WTC11 (cell line): ENCODE results near the gene TMEM117. TPM values are rescaled to one million over a fixed set of nuclear protein-coding genes. Genes with fewer than 3 reads are reported as not detected.
A peak's percentile ranks its signal among the peaks of the same experiment; 100 is the strongest.

Source experiments
- ATAC-seq: fragments of 200-7000 bp; cut with Tn5 transposase; 2 replicates; pipeline ENCODE4 v1.10.0; 2021; ENCODE audit warnings: mild to moderate bottlenecking, moderate library complexity
- CTCF ChIA-PET: fragments of 300-600 bp; sonication (Branson Sonifier 250); formaldehyde crosslinking; loops from one replicate; lab custom pipeline; 2021; ENCODE audit warnings: antibody characterized with exemption; lab: Charles Lee
- POLR2A ChIA-PET: fragments of 350-600 bp; sonication (Branson Sonifier 250); formaldehyde crosslinking; loops from one replicate; lab custom pipeline; 2021; ENCODE audit warnings: antibody characterized with exemption; lab: Charles Lee
- DNase-seq: peaks from one replicate; pipeline ENCODE4 v3.0.0; 2021; ENCODE audit warnings: low spot score
- H3K27ac Mint-ChIP-seq: 2 replicates; pipeline ENCODE4 v1.8.0; 2021; ENCODE audit warnings: mixed read lengths
- H3K27me3 Mint-ChIP-seq: 2 replicates; pipeline ENCODE4 v1.8.0; 2021; ENCODE audit warnings: low read depth, mild to moderate bottlenecking, moderate library complexity, mixed read lengths
- H3K36me3 Mint-ChIP-seq: 2 replicates; pipeline ENCODE4 v1.8.0; 2021; ENCODE audit warnings: mixed read lengths
- H3K4me1 Mint-ChIP-seq: 2 replicates; pipeline ENCODE4 v1.8.0; 2022; ENCODE audit warnings: mixed read lengths
- H3K4me3 Mint-ChIP-seq: 2 replicates; pipeline ENCODE4 v1.8.0; 2021; ENCODE audit warnings: mild to moderate bottlenecking, moderate library complexity, mixed read lengths
- H3K9me3 Mint-ChIP-seq: 2 replicates; pipeline ENCODE4 v1.8.0; 2021; ENCODE audit warnings: mixed read lengths
- CDX4 ChIP-seq: fragments of 250-450 bp; sonication (Bioruptor Pico); IDR thresholded peaks from 2 replicates; pipeline ENCODE4 v1.9.0; 2021; ENCODE audit warnings: moderate library complexity, mild to moderate bottlenecking, inconsistent platforms, borderline replicate concordance
- CREB1 ChIP-seq: sonication (generic); formaldehyde crosslinking; IDR thresholded peaks from 2 replicates; pipeline ENCODE4 v1.8.0; 2023; ENCODE audit warnings: mild to moderate bottlenecking, missing genetic modification reagents
- GRHL2 ChIP-seq: fragments of 250-450 bp; sonication (Bioruptor Pico); IDR thresholded peaks from 2 replicates; pipeline ENCODE4 v1.8.0; 2022; ENCODE audit warnings: mild to moderate bottlenecking, moderate library complexity; ENCODE audit not compliant: insufficient replicate concordance, severe bottlenecking
- HMGA2 ChIP-seq: fragments of 250-450 bp; sonication (Bioruptor Pico); IDR thresholded peaks from 2 replicates; pipeline ENCODE4 v1.4.0; 2021; ENCODE audit warnings: mild to moderate bottlenecking, moderate library complexity
- MAX ChIP-seq: sonication (generic); formaldehyde crosslinking; IDR thresholded peaks from 2 replicates; pipeline ENCODE4 v1.8.0; 2022; ENCODE audit warnings: mild to moderate bottlenecking, missing genetic modification reagents
- MXD4 ChIP-seq: fragments of 250-450 bp; sonication (Bioruptor Pico); IDR thresholded peaks from 2 replicates; pipeline ENCODE4 v1.8.0; 2021; ENCODE audit warnings: mild to moderate bottlenecking, moderate library complexity, borderline replicate concordance
- NFATC4 ChIP-seq: fragments of 250-450 bp; sonication (Bioruptor Pico); IDR thresholded peaks from 2 replicates; pipeline ENCODE4 v1.9.0; 2021; ENCODE audit warnings: mild to moderate bottlenecking
- NR2C2 ChIP-seq: sonication (generic); formaldehyde crosslinking; IDR thresholded peaks from 2 replicates; pipeline ENCODE4 v1.8.0; 2022; ENCODE audit warnings: mild to moderate bottlenecking, missing genetic modification reagents
- PRDM15 ChIP-seq: sonication (generic); formaldehyde crosslinking; IDR thresholded peaks from 2 replicates; pipeline ENCODE4 v1.8.0; 2022; ENCODE audit warnings: missing genetic modification reagents
- PREB ChIP-seq: sonication (generic); formaldehyde crosslinking; IDR thresholded peaks from 2 replicates; pipeline ENCODE4 v1.8.1; 2022; ENCODE audit warnings: mild to moderate bottlenecking, missing genetic modification reagents, moderate library complexity, borderline replicate concordance
- PRRX2 ChIP-seq: fragments of 250-450 bp; sonication (Bioruptor Pico); IDR thresholded peaks from 2 replicates; pipeline ENCODE4 v1.8.0; 2021; ENCODE audit warnings: mild to moderate bottlenecking
- RELA ChIP-seq: sonication (generic); formaldehyde crosslinking; IDR thresholded peaks from 2 replicates; pipeline ENCODE4 v1.8.1; 2022; ENCODE audit warnings: missing genetic modification reagents, mild to moderate bottlenecking, borderline replicate concordance
- RORB ChIP-seq: fragments of 250-450 bp; sonication (Bioruptor Pico); IDR thresholded peaks from 2 replicates; pipeline ENCODE4 v1.9.0; 2021; ENCODE audit warnings: mild to moderate bottlenecking
- SMAD4 ChIP-seq: sonication (generic); formaldehyde crosslinking; IDR thresholded peaks from 2 replicates; pipeline ENCODE4 v1.8.0; 2022; ENCODE audit warnings: mild to moderate bottlenecking, missing genetic modification reagents
- TEAD1 ChIP-seq: sonication (generic); formaldehyde crosslinking; IDR thresholded peaks from 2 replicates; pipeline ENCODE4 v1.8.0; 2022; ENCODE audit warnings: mild to moderate bottlenecking, missing genetic modification reagents
- TEAD4 ChIP-seq: sonication (generic); formaldehyde crosslinking; IDR thresholded peaks from 2 replicates; pipeline ENCODE4 v1.8.0; 2022; ENCODE audit warnings: mild to moderate bottlenecking, missing genetic modification reagents
- USF1 ChIP-seq: sonication (generic); formaldehyde crosslinking; IDR thresholded peaks from 2 replicates; pipeline ENCODE4 v1.8.0; 2022; ENCODE audit warnings: mild to moderate bottlenecking, missing genetic modification reagents
- USF2 ChIP-seq: sonication (generic); formaldehyde crosslinking; IDR thresholded peaks from 2 replicates; pipeline ENCODE4 v1.8.1; 2023; ENCODE audit warnings: mild to moderate bottlenecking, missing genetic modification reagents, moderate library complexity
- ZMAT4 ChIP-seq: fragments of 250-450 bp; sonication (Bioruptor Pico); IDR thresholded peaks from 2 replicates; pipeline ENCODE4 v1.9.0; 2021; ENCODE audit warnings: mild to moderate bottlenecking
- ZNF263 ChIP-seq: sonication (generic); formaldehyde crosslinking; IDR thresholded peaks from 2 replicates; pipeline ENCODE4 v1.8.1; 2022; ENCODE audit warnings: low read depth, mild to moderate bottlenecking, moderate library complexity, missing genetic modification reagents
- ZNF671 ChIP-seq: fragments of 250-450 bp; sonication (Bioruptor Pico); IDR thresholded peaks from 2 replicates; pipeline ENCODE4 v1.8.0; 2021; ENCODE audit warnings: mild to moderate bottlenecking
- ZSCAN18 ChIP-seq: fragments of 250-450 bp; sonication (Bioruptor Pico); IDR thresholded peaks from 2 replicates; pipeline ENCODE4 v2.1.2; 2022; ENCODE audit warnings: mild to moderate bottlenecking, moderate library complexity
- total RNA-seq: library from RNA; stranded (reverse); gene quantifications from 3 replicates; pipeline ENCODE4 v1.2.3, GENCODE V29; 2021

Gene TMEM117
- total RNA-seq, 1 experiment from 2014 or later = 1.5 TPM

GRCh38 chr12:43836475-43836989, 651 bp downstream of the TMEM117 start:
- Mint-ChIP-seq H3K4me1 (peaks cover 7% of the 10 kb centered on the region), H3K9me3 (no peaks in the 10 kb centered on the region), H3K27me3 (peaks cover 42% of the 10 kb centered on the region), H3K27ac (no peak overlapping the region), H3K4me3 (peak overlapping the region; percentile 60), H3K36me3 (no peaks in the 10 kb centered on the region)
- POLR2A ChIA-PET = interaction anchor here (0.6 kb wide), 1 partner anchor 31 kb away, joined by 3 read pairs; no protein-coding TSS in a partner anchor
- no peak for ATAC-seq
- TF ChIP-seq SMAD4 (CRISPR knock-in tag) (no peak), TEAD1 (no peak), CREB1 (CRISPR knock-in tag) (no peak), MXD4 (CRISPR knock-in tag) (no peak), ZSCAN18 (CRISPR knock-in tag) (no peak)
- DNase-seq = no peak
- CTCF ChIA-PET = no interaction called here

GRCh38 chr12:43840338-43840737, 4.5 kb downstream of the TMEM117 start:
- H3K27me3 Mint-ChIP-seq = peaks cover 26% of the 10 kb centered on the region
- no peaks in the 10 kb centered on the region for H3K9me3 Mint-ChIP-seq
- H3K4me3 Mint-ChIP-seq = no peak overlapping the region
- ChIA-PET CTCF (interaction anchor here (1.2 kb wide), 1 partner anchor 74 kb away, joined by 3 read pairs; no protein-coding TSS in a partner anchor), POLR2A (interaction anchor here (0.6 kb wide), 1 partner anchor 18 kb away, joined by 4 read pairs; no protein-coding TSS in a partner anchor)
- H3K27ac Mint-ChIP-seq = no peak overlapping the region
- H3K4me1 Mint-ChIP-seq = peaks cover 5% of the 10 kb centered on the region
- DNase-seq = no peak
- ATAC-seq = no peak
- TF ChIP-seq ZNF263 (no peak), ZNF671 (CRISPR knock-in tag) (no peak), RELA (CRISPR knock-in tag) (no peak), NFATC4 (CRISPR knock-in tag) (no peak), MAX (CRISPR knock-in tag) (no peak), USF1 (CRISPR knock-in tag) (no peak), RORB (CRISPR knock-in tag) (no peak), NR2C2 (no peak), GRHL2 (CRISPR knock-in tag) (no peak), PRDM15 (no peak), PRRX2 (CRISPR knock-in tag) (no peak), USF2 (no peak), ZMAT4 (CRISPR knock-in tag) (no peak), TEAD4 (CRISPR knock-in tag) (no peak), PREB (no peak), HMGA2 (CRISPR knock-in tag) (no peak), CDX4 (CRISPR knock-in tag) (no peak)
- no peaks in the 10 kb centered on the region for H3K36me3 Mint-ChIP-seq
